Frontal cortex (tissue), 4 donors: ENCODE measurements around the gene PSMC3IP. TPM values are rescaled to one million over a fixed set of nuclear protein-coding genes. Genes with fewer than 3 reads are reported as not detected.
"Not testable (repeated sequence)": the region's sequence is repeated elsewhere in the genome, so short reads cannot be mapped to it uniquely, and the experiment has no call there.

Experiments used
- DNase-seq, 2 donors: peaks; one replicate each; pipeline ENCODE4 v3.0.0; 2012; ENCODE audit warnings: low spot score in 2 of 2
- FAIRE-seq: peaks from 2 replicates; lab custom pipeline; 2012; peaks lifted over from hg19 to GRCh38; lab: Jason Lieb, UNC
- total RNA-seq: library from RNA; depleted of rRNA; stranded (reverse); fragments of >200 nt; gene quantifications from one replicate; pipeline ENCODE4 v1.2.3, GENCODE V29; 2014
- donor health status: control.
- donor health status: control.
- donor health status: control.

Gene PSMC3IP
- total RNA-seq, 1 donor from 2014 or later: 4.5 TPM

GRCh38 chr17:42563143-42563509 is 14.4 kb downstream of the PSMC3IP start:
- FAIRE-seq (no peak), DNase-seq (no peak)

GRCh38 chr17:42562388-42563142 is 15.0 kb downstream of the PSMC3IP start:
- FAIRE-seq (no peak), DNase-seq (peak in 1 of 2 donors; percentile 52)

GRCh38 chr17:42561897-42562387 is 15.6 kb downstream of the PSMC3IP start, which contains the start of gene COASY:
COASY (plus strand) TSS chr17:42562148; CDS start chr17:42562623, 475 bp downstream.
- DNase-seq: peak; percentile 94 to 99
- FAIRE-seq: no peak

- DNase-seq (no peak), FAIRE-seq (no peak)
Observed at GRCh38 chr17:42560246-42560645, 17.3 kb downstream of the PSMC3IP start.

- DNase-seq (no peak), FAIRE-seq (no peak)
Observed at GRCh38 chr17:42559075-42559474, 18.5 kb downstream of the PSMC3IP start.

GRCh38 chr17:42555961-42556617 is 21.4 kb downstream of the PSMC3IP start:
- DNase-seq, FAIRE-seq: not testable (repeated sequence)

GRCh38 chr17:42555122-42555622 is 22.4 kb downstream of the PSMC3IP start:
- FAIRE-seq (no peak), DNase-seq (no peak)

GRCh38 chr17:42554250-42555121 is 23.0 kb downstream of the PSMC3IP start:
- FAIRE-seq: no peak

GRCh38 chr17:42553866-42554249 is 23.7 kb downstream of the PSMC3IP start:
- DNase-seq (no peak), FAIRE-seq (no peak)

More at GRCh38 chr17:42554250-42555121, 23.0 kb downstream of the PSMC3IP start:
- peak; percentile 89 to 92 for DNase-seq

GRCh38 chr17:42553161-42553818 is 24.2 kb downstream of the PSMC3IP start:
- DNase-seq: no peak
- FAIRE-seq: no peak

GRCh38 chr17:42552736-42553135 is 24.8 kb downstream of the PSMC3IP start, which contains the start of gene HSD17B1:
HSD17B1 (plus strand) TSS chr17:42552923; CDS start chr17:42552934, 11 bp downstream.
- not testable (repeated sequence) for FAIRE-seq, DNase-seq

- FAIRE-seq: no peak
- no peak for DNase-seq
Observed at GRCh38 chr17:42548993-42549755, 28.4 kb downstream of the PSMC3IP start.

- FAIRE-seq: no peak
Observed at GRCh38 chr17:42548070-42548837, 29.3 kb downstream of the PSMC3IP start.

GRCh38 chr17:42547698-42548069 is 29.8 kb downstream of the PSMC3IP start:
- DNase-seq (no peak), FAIRE-seq (no peak)

More at GRCh38 chr17:42548070-42548837, 29.3 kb downstream of the PSMC3IP start:
- no peak for DNase-seq

GRCh38 chr17:42547001-42547461 is 30.5 kb downstream of the PSMC3IP start:
- DNase-seq (no peak), FAIRE-seq (no peak)

GRCh38 chr17:42545755-42546505 is 31.6 kb downstream of the PSMC3IP start:
- FAIRE-seq, DNase-seq: not testable (repeated sequence)

- FAIRE-seq: no peak
Observed at GRCh38 chr17:42544874-42545283, 32.6 kb downstream of the PSMC3IP start.

More at GRCh38 chr17:42544874-42545283, 32.6 kb downstream of the PSMC3IP start:
- DNase-seq: no peak
